Urothelium cell line (cell line): ENCODE data around the gene STX2.
"Not testable (repeated sequence)": the region's sequence is repeated elsewhere in the genome, so short reads cannot be mapped to it uniquely, and the experiment has no call there.

ENCODE experiments used
- DNase-seq: peaks from one replicate; pipeline ENCODE4 v3.0.0; 2011; ENCODE audit warnings: low spot score, mixed read lengths
- FAIRE-seq: peaks from 2 replicates; lab custom pipeline; 2011; peaks lifted over from hg19 to GRCh38; lab: Jason Lieb, UNC

STX2 gene

GRCh38 chr12:130803702-130804101 is 35.3 kb downstream of the STX2 start:
- DNase-seq (no peak), FAIRE-seq (no peak)

GRCh38 chr12:130800312-130800711 is 38.7 kb downstream of the STX2 start:
- DNase-seq (no peak), FAIRE-seq (no peak)

GRCh38 chr12:130799051-130799450 is 40.0 kb downstream of the STX2 start:
- no peak for DNase-seq
- no peak for FAIRE-seq

DNA sequence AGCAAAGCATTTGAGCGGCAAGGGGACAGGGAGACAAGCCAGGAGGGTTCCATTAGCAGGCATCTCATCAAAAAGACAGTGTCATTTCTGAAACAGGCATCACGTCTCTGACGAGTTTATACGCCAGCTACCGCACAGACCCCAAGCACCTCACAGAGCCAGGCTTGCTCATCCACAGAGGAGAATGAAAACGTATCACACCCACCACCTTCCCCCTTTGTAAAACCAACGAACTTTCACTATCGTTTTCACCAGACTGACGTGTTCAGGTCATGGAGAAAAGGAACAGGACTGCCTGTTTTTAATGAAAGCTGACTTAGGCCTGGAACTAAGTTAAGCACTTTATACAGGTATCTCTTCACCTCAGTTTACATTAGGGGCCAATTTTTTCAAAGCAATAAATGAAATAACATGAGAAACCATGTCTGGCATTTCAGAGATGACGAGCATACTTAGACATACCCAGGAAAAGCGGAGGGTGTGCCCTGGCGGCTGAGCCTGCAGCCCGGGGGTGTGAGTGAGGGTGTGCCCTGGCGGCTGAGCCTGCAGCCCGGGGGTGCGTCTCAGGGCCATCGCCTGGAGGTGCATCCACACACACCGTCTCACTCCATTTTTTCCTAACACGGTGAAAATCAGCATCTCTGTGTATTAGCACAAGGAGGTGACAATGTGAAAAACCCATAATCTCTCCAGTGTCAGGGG is 41.9 kb downstream of the STX2 start:
- FAIRE-seq = no peak
- no peak for DNase-seq

- no peak for FAIRE-seq
- DNase-seq = no peak
These were observed 43.1 kb downstream of the STX2 start for GRCh38 chr12:130795906-130796305.

GRCh38 chr12:130793554-130793849 is 45.5 kb downstream of the STX2 start:
- no peak for FAIRE-seq
- DNase-seq = no peak

- FAIRE-seq (no peak), DNase-seq (no peak)
These were observed 46.1 kb downstream of the STX2 start for GRCh38 chr12:130792821-130793553.

- FAIRE-seq (no peak), DNase-seq (no peak)
These were observed 47.4 kb downstream of the STX2 start for GRCh38 chr12:130791629-130792028.

GRCh38 chr12:130788515-130788914 is 50.5 kb downstream of the STX2 start:
- DNase-seq (no peak), FAIRE-seq (no peak)

DNA sequence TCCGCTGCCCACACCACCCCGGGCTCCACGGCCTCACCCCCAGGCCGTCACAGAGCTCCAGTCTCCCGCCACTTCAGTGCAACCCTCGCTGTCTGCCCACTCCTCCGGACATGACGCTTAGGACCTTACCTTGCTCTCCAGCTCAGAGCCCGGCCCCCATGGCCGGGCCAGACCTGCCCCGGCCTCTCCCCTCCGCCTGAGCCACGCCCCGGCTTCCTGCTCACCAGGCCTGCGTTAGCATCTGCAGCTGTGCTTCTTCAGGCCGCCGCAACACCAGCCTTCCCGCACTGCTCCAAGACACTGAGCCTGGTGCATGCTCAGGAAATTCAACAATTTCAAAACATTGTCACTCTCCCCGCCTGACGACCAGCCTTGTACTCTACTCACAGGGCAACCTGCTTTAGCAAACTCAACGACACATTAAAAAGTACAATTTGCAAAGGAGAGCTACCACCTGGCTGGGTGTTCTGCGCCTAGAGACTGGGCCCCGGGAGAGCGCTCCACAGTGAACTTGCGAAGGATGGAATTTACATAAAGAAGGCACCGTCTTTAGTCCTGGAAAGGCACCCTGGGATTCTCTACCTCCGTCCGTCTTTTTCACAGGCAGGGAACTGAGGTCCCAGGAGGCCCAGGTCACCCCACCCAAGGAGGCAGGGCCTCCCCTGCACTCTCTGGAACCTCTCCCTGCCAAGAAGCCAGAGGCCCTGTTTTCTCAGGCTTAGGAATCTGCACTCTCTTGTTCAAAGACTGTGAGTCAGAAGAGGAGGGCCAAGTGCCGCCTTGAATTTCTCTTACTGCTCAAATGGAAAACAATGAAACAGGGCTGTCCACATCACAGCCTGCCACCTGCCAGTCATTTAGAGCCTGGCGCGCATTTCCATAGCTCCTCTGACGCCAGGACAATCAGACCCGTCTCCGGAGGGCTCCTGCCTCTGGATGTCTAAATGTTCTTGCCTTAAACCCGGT is 51.3 kb downstream of the STX2 start:
- FAIRE-seq = no peak

DNA sequence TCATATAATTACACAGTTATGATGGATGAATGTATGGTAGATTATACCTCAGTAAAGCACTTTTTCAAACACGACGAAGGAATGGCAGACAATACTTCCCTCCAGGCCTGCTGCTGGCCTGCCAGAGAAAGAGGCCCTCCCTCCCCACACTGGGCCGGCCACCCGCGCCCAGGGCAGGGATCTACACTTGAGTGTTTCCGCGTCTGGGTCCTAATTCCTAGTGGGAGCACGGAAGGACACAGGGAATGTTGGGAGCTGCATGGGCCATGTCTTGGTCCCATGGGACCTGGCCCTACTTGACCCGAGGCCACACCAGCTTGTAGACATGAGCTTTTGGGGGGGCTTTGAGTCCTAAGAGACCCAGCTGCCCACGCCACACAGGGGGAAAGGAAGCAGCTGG is 52.0 kb downstream of the STX2 start:
- FAIRE-seq = no peak
- no peak for DNase-seq

More for the DNA sequence above, 51.3 kb downstream of the STX2 start:
- no peak for DNase-seq

DNA sequence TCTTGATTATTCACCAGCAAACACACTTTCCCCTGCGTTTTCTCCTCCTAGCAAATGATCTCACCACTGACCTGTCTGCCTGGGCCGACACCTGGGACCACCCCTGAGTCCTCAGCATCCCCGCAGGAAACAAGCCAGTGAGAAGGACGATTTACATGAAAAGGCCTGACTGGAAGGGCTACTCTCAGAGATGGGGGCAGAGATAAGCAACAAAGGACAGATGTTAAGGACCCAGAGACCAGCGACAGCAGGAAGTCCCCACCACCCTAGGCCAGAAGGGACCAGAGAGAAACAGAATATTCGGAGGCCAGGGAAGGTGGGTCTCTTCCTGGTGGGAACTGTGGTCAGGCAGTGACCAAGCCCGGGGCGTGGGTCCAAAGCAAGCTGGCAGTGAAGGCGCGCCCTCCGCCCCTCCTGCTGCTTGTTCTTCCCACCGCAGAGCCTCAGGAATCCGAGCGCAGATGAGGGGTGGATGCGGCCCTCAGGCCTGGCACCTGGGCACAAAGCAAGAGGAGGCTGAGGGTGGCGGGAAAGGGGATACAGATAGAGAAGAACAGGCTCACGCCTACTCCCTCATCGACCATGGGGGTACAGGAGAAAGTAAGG is 55.8 kb downstream of the STX2 start:
- DNase-seq (no peak), FAIRE-seq (no peak)

- DNase-seq = not testable (repeated sequence)
- FAIRE-seq = peak; percentile 96
These were observed 56.8 kb downstream of the STX2 start for GRCh38 chr12:130782245-130782644.

DNA sequence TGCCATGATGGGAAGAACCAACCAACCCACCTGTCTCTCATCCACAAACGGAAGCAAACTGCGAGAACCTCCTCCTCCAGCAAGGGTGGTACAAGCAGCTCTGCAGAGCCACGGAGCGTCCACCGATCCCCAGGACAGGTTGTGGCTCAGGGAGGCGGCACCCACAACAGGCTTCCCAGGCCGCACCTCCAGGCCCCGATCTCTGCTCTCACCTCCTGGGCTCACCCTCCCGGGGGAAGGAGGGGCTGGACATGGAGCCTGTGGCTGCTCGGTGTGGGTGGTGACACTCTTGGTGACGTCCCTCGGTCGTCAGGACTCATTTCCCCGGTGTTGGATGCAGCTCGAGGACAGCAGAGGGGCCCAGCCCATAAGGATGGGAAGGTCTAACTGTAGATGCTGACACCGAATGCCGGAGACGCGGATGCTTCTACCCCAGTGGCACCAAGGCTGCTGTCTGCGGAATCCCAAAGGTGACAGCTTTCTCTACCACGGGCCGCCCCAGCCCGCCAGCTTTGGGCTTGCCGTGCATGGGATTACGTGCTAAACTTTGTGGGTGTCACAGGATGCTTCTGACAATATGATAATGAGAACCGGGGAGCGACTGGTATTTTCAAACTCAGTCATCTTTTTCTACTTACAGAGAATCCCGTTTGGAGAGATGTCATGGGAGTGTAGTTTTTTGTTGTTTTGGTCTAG is 58.0 kb downstream of the STX2 start:
- no peak for DNase-seq
- no peak for FAIRE-seq

GRCh38 chr12:130780325-130780724 is 58.7 kb downstream of the STX2 start:
- FAIRE-seq = no peak

GRCh38 chr12:130778776-130779175 is 60.3 kb downstream of the STX2 start:
- FAIRE-seq = no peak
- DNase-seq = no peak

More at GRCh38 chr12:130780325-130780724, 58.7 kb downstream of the STX2 start:
- DNase-seq = no peak

DNA sequence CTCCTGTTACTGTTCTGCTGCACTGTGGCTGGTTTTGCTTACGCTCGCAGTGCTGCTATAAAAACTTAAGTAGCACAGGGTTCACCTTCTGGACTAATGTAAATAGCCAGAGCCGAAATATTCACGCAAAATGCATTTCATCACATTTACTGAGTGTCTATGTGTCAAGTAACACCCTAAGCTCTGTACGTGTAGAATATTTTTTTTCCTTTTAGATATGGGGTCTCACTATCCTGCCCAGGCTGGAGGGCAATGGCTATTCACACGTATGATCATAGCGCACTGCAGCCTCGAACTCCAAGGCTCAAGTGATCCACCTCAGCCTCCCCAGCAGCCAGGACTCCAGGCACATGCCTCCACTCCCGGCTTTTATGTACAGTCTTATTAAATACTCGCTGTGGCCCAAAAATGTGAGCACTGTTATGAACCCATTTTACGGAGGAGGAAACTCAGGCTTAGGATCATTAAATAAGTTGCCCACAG is 62.2 kb downstream of the STX2 start:
- no peak for DNase-seq
- FAIRE-seq = no peak

DNA sequence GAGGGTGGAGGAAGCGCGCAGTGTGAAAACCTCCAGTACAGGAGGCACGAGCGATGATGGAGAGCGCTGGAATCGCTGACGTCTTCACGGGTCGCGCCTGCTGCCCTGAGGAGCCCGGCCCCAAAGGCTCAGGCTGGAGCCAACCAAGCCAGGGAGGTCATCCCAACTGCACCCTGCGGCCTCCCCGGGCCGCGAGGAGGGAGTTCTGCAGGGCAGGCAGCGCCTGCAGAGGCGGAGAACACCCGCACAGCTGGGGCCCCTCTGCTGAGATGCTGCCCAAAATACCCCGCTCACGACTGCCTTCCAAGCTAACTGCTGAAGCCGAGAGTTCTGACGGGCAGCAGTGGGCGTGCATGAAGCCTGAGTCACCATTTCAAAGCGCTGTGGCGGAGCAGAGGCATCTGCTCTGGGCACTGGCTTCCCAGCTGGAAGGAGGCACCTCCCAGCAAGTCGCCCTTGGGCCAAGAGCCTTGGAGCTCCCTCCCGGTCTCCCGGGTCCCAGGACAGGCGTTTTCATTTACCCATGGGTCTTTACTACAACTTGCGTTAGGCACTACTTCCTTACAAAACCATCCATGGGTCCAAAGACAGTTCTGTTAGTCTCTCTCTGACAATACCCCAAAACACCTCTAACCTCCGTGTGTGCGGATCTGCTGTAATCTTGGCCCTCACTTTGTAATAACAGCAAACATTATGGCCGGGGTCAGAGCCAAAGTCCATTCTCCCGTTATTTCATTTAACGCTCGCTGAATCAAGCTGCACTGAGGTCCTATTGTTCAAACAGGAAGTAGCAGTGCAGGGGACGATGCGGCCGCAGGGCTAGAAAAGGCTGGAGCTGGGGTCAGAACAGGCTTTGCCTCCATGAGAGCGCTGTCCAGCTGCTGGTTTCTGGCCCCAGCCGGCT is 62.8 kb downstream of the STX2 start:
- DNase-seq (peak; percentile 88), FAIRE-seq (peak; percentile 61)

DNA sequence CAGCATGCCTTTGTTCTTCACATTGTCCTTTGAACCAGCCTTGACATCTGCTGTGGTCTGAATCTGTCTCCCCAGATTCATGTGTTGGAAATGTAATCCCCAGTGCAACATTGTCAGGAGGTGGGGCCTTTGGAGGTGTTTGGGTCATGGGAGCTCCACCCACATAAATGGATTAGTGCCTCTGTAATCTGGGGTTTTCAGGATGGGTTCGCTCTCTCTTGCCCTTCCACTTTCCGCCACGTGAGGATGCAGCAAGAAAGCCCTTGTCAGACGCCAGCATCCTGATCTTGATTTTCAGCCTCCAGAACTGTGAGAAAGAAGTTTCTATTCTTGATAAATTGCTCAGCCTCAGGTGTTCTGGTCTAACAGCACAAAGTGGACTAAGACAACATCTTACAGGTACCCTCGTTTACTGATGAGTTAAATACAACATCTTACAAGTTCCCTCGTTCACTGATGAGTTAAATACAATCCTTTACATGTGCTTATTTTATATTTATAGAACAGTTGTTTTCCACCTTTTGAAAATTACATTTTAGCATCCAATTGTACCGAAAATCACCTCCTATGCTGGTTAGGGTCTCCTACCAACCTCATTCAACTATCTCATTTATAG is 68.5 kb downstream of the STX2 start:
- no peak for DNase-seq
- no peak for FAIRE-seq
